GM19351 (cell line): ENCODE data around the gene SLC25A21.

Experiments used
- ATAC-seq: cut with Tn5 transposase; IDR thresholded peaks from one replicate; pipeline ENCODE4 v1.9.1; 2021; ENCODE audit warnings: mild to moderate bottlenecking, moderate library complexity; ENCODE audit not compliant: unreplicated experiment

SLC25A21 gene

GRCh38 chr14:36675581-36675980 is 496.8 kb downstream of the SLC25A21 start:
- ATAC-seq = no peak

DNA sequence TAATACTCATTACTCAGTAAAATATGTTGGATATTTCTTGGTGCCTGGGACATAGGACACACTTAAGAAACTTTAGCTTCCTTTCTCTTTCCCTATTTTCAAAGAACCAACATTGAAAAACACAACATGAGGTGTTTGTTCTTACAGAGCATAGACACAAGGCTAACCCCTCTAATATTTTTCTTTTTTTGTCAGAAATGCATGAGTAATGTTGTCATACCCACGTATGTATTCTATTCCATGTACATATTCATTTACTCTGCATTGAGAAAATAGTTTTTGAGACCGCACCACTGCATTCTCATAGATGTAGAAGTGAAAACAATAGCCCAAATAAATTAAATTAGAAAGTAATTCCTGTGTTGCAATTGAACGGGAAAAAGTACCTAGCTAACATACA is 497.7 kb downstream of the SLC25A21 start:
- ATAC-seq = no peak

- no peak for ATAC-seq
Measured at GRCh38 chr14:36672095-36672494, 500.3 kb downstream of the SLC25A21 start.

DNA sequence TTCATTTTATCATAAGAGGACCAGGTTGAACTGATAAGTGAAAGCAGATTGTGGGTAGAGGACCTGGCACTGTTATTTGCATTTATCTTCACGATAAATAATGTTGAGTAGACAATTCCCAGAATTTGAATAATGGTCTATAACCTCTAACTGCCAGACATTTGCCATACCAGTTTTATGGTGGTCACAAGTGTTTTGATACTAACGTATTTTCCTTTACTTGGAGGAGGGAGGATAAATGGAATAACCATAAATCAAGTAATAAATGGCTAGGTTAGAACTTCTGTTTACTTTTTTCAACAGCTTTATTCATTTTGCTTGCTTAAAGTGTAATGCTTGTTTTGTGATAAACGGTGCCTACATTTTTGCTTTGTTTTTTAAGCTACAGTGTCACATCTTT is 501.3 kb downstream of the SLC25A21 start:
- ATAC-seq = no peak

- ATAC-seq = no peak
Measured at GRCh38 chr14:36667679-36668078, 504.7 kb downstream of the SLC25A21 start.

GRCh38 chr14:36666416-36667206 is 505.8 kb downstream of the SLC25A21 start:
- no peak for ATAC-seq

DNA sequence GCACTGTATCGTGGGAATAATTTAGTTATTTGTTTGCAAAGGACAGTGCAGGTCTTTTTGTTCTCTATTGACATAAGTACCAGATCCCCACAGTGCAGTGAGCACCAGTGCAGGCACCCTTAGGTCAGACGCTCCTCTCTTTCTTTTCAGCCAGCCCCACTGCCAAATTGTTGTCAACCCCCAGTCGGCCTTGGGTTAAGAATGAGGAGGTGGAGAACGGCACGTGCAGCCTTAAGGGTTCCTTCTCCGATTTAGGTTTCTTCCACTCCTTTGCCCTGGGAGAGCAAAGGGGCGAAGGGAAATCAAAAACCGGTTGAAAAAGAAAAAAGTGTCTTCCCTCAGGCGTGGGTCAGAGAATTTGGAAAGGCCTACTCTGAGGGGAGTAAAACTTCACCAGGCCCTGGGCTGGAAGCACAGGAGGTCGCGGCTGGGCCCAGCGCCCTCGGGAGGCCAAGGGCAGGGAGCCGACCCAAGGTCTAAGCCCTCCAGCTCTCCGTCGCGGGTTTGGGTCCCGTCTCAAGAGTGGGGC is 506.5 kb downstream of the SLC25A21 start:
- ATAC-seq = no peak

DNA sequence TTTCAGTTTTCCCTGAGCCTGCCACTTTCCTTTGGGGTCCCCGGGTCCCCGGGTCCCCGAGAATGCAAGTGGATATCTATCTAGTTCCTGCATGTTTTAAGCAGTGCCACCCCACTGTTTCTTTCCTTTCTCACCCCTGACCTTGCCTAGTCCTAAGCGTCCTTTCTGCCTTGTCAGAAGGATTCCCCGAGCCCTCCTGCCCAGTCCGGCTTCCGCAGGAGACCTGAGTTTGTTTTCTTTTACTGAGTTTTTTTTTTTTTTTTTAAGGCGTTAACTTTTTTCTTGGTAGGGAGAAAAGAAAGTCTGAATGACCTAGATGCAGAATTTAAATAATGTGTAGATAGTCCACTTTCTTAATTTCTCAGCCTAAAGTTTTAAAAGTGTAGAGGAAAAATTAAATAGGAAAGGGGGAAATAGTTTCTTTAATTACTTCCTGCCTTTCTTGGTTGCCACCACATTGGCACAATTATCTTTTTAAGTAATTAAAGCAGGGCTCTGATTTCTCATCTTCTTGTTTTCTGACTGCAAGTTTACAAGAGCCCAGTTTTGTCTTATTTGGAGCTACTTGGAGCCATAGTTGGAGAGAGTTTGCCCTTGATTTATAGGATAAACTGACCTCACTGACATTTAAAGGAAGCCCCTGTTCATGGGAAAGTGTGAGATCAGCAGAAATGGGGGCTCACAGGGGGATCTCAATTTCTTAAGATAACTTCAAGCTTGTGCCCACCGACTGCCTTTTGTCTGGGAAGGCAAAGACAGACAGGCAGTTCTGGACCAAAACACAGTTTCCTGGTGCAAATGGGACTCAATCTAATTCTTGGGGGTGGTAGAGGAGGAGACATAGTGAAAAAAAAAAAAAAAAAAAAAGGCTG is 507.8 kb downstream of the SLC25A21 start:
- no peak for ATAC-seq

DNA sequence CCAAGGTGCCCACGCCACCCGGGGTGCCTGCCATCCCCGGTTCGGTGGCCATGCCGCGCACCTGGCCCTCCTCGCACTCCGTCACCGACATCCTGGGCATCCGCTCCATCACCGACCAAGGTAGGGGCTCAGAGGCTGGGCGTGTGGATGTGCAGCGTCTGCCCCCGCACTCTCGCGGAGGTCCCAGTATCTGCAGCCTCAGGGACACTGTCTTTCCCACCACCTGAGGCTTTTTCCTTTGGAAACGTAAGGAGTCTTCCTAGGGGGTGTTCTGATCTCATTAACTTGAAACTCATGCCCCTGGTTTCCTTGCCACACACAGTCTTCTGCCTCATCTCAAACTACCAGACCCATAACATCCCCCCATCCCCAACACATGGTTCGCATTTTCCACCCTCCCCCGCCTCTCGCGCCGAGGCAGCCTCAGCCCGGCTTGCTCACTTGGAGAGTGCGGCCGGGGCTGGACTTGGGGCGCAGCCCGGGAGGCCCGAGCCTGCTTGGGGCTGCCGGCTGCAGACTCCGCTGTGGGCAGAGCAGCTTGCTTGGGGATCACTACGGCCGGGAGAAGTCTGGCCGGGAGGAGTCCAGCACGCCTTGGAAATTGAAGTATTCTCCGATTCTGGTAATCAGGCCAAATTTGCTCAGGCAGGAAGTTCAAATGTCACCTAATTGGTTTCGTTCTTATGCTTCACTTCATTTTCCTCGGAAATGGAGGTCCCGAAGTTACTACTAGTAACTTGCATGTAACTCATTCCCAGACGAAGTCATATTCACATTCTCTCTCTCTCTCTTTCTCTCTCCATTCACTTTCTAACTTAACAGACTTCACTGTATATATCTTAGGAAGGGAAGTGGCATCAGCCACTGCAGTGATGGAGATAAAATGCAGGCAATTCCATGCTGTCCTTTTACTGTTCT is 508.7 kb downstream of the SLC25A21 start:
- no peak for ATAC-seq

DNA sequence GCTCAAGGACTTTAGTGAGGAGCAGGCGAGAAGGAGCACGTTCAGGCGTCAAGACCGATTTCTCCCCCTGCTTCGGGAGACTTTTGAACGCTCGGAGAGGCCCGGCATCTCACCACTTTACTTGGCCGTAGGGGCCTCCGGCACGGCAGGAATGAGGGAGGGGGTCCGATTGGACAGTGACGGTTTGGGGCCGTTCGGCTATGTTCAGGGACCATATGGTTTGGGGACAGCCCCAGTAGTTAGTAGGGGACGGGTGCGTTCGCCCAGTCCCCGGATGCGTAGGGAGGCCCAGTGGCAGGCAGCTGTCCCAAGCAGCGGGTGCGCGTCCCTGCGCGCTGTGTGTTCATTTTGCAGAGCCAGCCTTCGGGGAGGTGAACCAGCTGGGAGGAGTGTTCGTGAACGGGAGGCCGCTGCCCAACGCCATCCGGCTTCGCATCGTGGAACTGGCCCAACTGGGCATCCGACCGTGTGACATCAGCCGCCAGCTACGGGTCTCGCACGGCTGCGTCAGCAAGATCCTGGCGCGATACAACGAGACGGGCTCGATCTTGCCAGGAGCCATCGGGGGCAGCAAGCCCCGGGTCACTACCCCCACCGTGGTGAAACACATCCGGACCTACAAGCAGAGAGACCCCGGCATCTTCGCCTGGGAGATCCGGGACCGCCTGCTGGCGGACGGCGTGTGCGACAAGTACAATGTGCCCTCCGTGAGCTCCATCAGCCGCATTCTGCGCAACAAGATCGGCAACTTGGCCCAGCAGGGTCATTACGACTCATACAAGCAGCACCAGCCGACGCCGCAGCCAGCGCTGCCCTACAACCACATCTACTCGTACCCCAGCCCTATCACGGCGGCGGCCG is 509.6 kb downstream of the SLC25A21 start:
- no peak for ATAC-seq

GRCh38 chr14:36662258-36662542 is 510.2 kb downstream of the SLC25A21 start:
- ATAC-seq = no peak

GRCh38 chr14:36661506-36662257 is 510.7 kb downstream of the SLC25A21 start, which contains the start of gene PAX9:
Gene PAX9, plus strand, starts transcription at chr14:36661860. Its CDS starts 230 bp downstream, at chr14:36662090.
- peak; percentile 81 for ATAC-seq

DNA sequence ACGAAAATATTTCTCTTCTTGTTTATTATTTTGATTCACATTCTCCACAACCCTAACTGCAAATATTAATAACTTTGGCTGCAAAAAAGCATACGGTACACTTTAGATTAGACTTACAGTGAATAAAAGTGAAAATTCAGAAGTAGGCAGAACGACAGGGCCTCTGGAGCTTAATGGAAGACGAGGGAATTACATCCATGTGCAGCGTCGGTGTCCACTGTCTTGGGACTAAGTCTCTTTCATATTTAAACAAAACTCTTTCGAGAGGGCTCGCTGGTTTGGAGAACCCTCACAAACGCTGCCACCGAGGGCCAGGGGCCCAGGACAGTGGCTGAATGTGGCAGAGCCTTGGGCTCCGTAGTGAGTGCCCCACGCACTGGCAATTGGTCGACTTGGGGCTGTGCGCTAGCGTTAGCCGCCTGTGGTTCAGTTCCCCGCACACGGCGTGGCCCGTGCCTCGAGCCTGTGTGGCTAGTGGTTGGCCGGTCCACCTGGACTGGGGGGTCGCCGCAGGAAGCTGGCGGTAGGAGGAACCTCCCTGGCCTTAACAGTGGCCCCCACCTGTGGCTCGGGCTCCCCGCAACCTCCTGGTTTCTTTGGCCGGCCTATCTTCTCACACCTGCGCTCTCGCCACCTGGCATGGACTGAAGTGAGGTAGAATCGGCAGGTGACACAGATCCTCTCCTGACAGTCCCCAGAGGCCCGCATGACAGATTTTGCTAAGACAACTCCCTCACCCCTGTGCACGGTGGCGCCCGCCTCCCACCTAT is 511.5 kb downstream of the SLC25A21 start:
- ATAC-seq = no peak

- no peak for ATAC-seq
Measured at GRCh38 chr14:36659822-36660735, 512.3 kb downstream of the SLC25A21 start.

- ATAC-seq = no peak
Measured at GRCh38 chr14:36659010-36659821, 513.2 kb downstream of the SLC25A21 start.
